Stimulated activated CD4-positive, alpha-beta T cell treated with anti-CD3 and anti-CD28 coated beads, Interleukin-1b, Interleukin-23, amount 100 ng/mL, for 24 hours (primary cell): ENCODE data around the gene SURF4.
"Not testable (repeated sequence)": the region's sequence is repeated elsewhere in the genome, so short reads cannot be mapped to it uniquely, and the experiment has no call there.

Experiments
- DNase-seq, 4 experiments: peaks; one replicate each; pipeline ENCODE4 v3.0.0-alpha.2; 2020; ENCODE audit warnings: low read depth in 4 of 4, low spot score in 1 of 4

SURF4 gene

GRCh38 chr9:133335924-133336811, 39.7 kb downstream of the SURF4 start, which contains the start of gene SURF6:
TSS of gene SURF6 (minus strand) at chr9:133336188. CDS start at chr9:133336132, 56 bp downstream.
- DNase-seq: peak; percentile 86 to 95 (median 92)

GRCh38 chr9:133334888-133335287, 41.0 kb downstream of the SURF4 start:
- not testable (repeated sequence) for DNase-seq

DNA sequence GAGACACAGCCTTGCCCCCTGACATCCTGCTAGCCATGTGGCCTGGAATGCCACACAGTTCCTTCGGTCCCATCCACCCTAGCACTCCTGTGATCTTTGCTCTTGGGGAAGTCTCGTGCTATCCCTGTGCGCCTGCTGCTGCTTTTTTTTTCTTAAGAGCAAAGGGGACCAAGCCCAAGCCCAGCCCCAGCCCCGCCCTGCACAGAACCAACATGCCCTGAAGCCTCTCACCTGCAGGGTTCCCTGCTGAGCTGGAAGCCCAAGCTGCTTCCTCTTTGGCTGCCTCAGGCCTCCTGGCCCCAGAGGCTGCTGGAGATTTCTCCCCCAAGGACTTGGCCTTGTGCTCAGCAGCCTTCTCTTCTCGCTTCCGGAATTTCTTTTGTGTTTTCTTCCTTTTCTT, 41.7 kb downstream of the SURF4 start:
- no peak for DNase-seq

DNA sequence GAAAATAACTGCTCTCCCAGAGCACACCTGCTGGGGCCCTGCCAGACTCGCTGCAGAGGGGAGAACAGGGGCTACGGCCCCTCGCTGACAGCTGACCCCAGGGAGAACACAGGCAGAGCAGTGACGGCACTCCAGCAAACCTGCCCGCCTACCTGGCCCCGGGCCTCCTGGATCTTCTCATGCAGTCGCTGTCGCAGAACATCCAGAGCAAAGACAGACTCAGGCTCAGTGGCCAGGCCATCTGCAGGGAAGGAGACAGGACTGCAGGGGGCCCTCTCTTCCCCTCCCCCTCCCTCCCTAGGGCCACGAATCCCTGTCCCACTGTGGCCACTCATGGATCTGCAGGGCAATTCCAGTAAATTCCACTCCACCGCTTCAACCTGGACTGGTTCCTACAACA, 42.3 kb downstream of the SURF4 start:
- DNase-seq: no peak

DNA sequence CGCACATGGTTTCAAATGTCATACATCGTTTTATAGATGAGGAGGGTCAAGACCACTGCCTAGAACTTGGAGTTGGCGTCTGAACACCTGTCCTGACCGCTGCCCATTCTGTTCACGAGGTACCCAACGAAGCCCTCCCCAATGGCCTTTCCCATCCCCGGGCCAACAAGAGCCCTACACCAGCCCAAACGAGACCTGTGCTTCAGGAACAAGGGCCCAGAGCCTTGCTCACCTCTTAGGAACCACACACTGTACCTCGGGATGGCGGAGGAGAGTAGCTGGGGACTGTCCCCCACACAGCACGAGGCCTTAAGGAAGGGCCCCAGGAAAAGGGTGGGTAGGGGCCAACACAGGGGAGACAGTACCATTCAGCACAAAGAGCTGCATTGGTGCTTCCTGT, 42.8 kb downstream of the SURF4 start:
- no peak for DNase-seq

- DNase-seq: no peak
Observed at GRCh38 chr9:133332381-133332730, 43.5 kb downstream of the SURF4 start.

- DNase-seq: no peak
Observed at GRCh38 chr9:133331641-133332380, 44.0 kb downstream of the SURF4 start.

DNA sequence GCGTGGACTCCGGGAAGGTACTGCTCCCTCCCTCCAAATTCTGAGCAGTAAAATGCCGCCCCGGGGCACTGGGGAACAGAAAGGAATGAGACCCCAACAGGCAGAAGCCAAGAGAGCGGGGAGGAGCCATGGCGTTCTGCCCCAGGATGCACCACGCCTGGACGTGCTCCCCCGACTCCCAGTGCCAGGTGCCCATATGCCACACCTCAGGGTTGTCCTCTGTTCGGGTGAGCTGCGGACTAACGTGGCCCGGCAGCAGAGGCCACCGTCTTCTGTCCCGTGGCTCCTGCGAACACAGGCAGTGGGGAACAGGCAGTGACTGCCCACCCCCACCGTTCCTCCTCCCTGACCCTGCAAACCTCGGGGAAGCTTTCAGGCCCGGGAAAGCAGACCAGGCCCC, 44.6 kb downstream of the SURF4 start:
- DNase-seq: no peak

- not testable (repeated sequence) for DNase-seq
Observed at GRCh38 chr9:133329306-133330156, 46.3 kb downstream of the SURF4 start.

- DNase-seq: no peak
Observed at GRCh38 chr9:133327834-133328484, 47.9 kb downstream of the SURF4 start.

GRCh38 chr9:133327021-133327420, 48.8 kb downstream of the SURF4 start:
- not testable (repeated sequence) for DNase-seq

- DNase-seq: no peak
Observed at GRCh38 chr9:133323991-133324703, 51.7 kb downstream of the SURF4 start.

GRCh38 chr9:133323211-133323610, 52.6 kb downstream of the SURF4 start:
- DNase-seq: no peak

GRCh38 chr9:133322701-133323100, 53.2 kb downstream of the SURF4 start:
- DNase-seq: no peak

DNA sequence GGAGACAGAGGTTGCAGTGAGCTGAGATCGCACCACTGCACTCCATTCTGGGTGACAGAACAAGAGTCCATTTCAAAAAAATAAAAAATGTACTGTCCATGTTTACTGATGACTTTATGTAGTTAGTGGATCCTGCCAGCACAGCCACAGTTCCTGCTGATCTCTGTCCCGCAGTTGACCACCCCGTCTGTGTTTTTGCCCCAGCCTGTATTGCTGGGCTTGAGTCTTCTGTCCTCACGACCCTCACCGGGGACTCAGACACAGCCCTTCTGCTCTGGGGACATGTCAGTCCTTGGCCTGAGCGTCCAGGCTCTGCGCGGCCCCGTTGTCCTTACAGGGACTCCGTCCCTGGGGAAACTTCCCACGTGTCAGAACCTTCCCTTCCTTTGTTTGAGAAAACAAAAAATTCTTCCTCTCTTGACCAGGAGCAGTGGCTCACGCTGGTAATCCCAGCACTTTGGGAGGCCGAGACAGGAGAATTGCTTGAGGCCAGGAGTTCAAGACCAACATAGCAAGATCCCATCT, 54.4 kb downstream of the SURF4 start:
- no peak for DNase-seq

- DNase-seq: no peak
Observed at GRCh38 chr9:133320421-133320881, 55.4 kb downstream of the SURF4 start.

- not testable (repeated sequence) for DNase-seq
Observed at GRCh38 chr9:133317551-133317950, 58.3 kb downstream of the SURF4 start.

- DNase-seq: no peak
Observed at GRCh38 chr9:133315997-133316396, 59.9 kb downstream of the SURF4 start.
